NCI-H526 treated with DMSO at 0.1 percent for 48 hours (cell line): ENCODE results near the gene RNF44.
"Not testable (repeated sequence)": the region's sequence is repeated elsewhere in the genome, so short reads cannot be mapped to it uniquely, and the experiment has no call there.

Experiments
- DNase-seq: peaks from one replicate; lab custom pipeline; 2025; lab: John Stamatoyannopoulos, UW

The RNF44 gene

GRCh38 chr5:176550937-176551336 is 13.7 kb upstream of the RNF44 start:
- DNase-seq, result not testable (repeated sequence)

DNA sequence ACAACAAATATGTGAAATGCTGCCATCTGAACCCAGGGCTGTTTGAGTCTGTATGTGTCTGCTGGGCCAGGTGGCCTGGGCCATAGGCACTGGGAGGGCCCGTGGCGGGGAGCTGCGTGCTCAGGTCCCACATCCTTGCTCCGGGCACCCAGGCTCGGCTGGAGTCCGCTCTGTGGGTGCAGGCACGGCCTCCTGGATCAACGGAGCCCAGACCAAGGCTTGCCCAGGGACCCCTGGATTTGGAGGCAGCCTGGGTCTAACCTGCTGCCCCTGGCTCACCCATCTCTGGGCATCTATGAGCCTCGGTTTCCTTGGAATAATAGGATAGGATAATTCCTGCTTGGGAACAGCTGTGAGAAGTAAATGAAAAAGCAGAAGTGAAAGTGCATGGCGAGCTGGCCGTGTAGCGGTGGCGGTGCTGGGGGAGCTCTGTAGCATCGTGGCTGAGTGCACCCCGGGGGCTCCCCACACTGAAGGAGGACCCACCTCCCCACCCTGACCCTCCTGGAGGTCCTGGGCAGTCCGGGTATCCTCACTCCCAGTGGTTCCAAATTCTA is 13.2 kb upstream of the RNF44 start:
- DNase-seq, result no peak

DNA sequence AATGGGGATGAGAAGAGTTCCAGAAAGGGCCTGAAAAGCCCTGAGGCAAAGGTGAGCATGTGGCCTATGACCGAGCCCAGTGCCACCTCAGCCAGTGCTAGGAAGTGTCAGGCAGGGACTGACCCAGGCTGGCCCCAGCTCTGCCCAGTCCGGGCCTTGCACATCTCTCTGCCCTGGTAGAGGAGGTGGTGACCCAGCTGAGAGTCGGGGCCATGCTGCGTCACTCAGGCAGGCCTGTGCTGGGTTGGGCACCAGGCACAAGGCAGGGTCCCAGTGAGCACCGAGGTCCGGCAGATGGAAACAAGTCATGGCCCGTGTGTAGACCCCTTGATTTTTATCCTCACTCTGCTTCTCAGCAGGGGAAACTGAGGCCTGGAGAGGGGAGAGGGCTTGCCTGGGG is 12.7 kb upstream of the RNF44 start:
- no peak for DNase-seq

- DNase-seq, result no peak
Observed at GRCh38 chr5:176548967-176549444, 11.8 kb upstream of the RNF44 start, which contains the start of gene CDHR2. CDHR2 (plus strand) TSS chr5:176549342; CDS start chr5:176565353, 16,011 bp downstream.

DNA sequence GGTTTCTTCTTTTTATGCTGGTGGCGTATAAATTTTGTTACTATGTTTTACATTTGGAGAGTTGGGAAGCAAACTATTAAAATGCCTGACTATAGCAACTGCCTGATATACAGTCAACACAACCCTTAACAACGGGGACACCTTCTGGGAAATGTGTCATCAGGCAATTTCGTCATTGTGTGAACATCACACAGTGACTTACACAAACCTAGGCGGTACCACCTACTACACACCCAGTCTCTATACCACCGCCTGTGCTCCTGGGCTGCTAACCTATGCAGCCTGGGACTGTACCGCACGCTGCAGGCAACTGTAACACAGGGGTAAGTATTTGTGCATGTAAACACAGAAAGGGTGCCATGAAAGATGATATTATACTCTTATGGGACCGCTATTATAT is 10.6 kb upstream of the RNF44 start:
- DNase-seq, result no peak

GRCh38 chr5:176545737-176546509 is 8.7 kb upstream of the RNF44 start:
- no peak for DNase-seq

- no peak for DNase-seq
Observed at GRCh38 chr5:176545388-176545736, 8.2 kb upstream of the RNF44 start.

DNA sequence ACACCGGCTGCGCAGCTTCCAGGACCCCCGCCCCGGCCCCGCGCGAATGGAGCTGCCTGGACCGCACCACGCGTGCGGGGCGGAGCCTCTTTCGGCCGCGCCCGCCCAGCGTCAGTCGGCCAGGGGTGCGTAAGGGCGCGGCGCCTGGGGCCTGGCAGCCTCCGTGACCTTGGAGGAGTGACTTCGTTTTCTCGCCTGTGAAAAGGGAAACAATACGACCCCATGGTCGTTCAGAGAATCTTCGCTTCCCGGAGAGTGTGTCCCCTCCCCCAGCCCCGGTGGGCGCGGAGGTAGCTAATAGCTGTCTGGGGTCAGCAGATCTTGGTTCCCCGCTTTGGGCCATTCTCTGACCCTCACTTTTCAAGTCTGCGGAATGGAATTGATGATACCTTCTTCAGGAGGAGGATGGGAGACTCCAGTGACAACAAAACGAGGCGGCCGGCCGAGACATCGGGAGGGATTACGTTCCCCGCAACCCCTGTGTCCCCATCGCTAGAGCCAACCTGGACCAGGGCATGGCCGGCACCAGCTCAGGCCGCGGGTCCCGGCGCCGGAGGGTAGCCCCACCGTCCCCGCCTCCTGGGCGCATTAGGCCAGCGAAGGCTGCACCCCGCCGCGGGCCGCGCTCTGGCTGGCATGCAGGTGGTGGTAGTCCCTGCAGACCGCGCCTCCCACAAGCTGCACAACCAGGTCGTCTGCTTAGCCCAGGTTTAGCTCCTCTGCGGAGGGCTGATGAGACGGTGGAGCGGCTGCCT is 6.4 kb upstream of the RNF44 start:
- peak; percentile 55 for DNase-seq

GRCh38 chr5:176542596-176543427 is 5.6 kb upstream of the RNF44 start:
- no peak for DNase-seq

GRCh38 chr5:176542135-176542595 is 5.0 kb upstream of the RNF44 start:
- DNase-seq, result no peak

- peak; percentile 19 for DNase-seq
Observed at GRCh38 chr5:176541338-176542134, 4.3 kb upstream of the RNF44 start.

- DNase-seq, result no peak
Observed at GRCh38 chr5:176540956-176541337, 3.7 kb upstream of the RNF44 start.

DNA sequence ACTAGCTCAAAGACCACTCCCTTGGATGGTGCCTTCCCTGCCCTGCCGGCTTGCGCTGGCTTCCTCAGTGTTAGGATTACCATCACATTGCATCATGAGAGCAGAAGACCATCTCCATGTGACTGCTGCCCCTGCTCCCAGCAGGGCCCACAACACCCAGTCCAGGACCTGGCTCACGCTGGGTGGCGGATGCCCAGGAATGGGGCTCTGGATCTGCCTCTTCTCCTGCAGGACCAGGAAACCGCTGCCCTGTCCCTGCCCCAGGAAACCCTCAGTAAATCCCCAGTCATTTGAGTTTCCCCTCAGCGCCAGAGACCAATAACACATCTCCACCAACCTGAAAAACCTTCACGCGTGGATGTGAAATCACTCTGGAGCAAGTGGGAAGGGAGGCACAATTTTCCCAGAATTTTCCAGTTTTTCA is 3.3 kb upstream of the RNF44 start:
- DNase-seq, result no peak

GRCh38 chr5:176538989-176539384 is 1.8 kb upstream of the RNF44 start:
- DNase-seq, result no peak

DNA sequence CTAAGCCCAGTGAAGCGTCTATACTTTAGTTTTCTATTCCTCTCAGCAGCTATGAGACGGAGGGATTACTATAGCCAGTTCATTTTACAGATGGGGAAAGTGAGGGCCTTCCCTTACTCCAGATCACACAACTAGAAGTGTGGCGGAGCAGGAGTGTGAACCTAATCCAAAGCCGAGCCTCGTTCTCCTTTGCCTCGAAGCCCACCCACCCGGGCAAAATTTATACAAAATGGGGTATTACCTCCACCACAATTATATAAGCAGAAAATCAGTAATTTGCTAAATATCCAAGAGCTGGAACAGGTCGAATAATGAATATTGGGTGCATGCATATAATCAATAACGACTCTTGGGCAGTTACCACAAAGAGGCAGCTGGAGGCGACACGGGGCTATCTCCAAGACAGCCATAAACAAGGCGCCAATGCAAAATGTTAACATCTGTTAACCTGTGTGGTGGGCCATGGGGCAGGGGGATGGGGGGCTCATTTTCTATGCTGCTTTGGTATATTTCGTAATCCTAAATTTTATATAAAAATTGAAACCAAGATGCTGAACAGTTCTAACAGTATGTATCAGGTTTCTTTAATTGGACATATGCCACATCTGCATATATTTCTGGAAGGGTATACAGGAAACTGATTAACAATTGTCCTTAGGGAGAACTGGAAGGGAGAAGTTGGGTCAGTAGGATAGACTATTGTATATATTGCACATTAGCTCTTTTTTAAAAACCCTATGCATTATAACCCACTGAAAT is 1.2 kb upstream of the RNF44 start:
- DNase-seq, result no peak

- peak; percentile 95 for DNase-seq
Observed at GRCh38 chr5:176537554-176538229, 490 bp upstream of the RNF44 start.

- peak; percentile 18 for DNase-seq
Observed at GRCh38 chr5:176536132-176536901, 885 bp downstream of the RNF44 start.

DNA sequence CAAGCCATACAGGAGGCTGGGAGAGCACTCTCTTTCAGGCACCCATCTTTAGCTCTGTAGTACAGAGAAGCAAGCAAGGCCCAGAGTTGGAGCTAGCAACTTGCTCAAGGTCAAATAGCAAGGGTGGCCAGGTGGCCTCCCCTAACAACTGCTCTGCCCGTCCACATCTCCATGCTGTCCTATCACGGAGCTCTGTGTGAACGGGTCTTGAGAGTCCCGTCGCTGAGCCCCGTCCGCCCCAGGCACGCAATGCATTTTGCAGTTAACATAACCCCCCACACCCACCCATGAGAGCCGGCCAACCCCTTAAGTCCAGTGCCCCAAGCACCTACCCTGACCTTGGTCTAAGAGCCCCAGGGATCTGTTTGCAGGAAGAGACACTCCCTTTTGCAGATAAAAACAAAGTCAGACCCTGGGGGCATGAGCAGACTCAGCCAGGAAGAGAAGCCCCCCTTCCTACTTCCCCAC is 1.5 kb downstream of the RNF44 start:
- no peak for DNase-seq
